Esophagus squamous epithelium (tissue), 4 donors: ENCODE data around the gene ANKRD40.

Experiments
- CTCF ChIP-seq, 6 experiments: fragments of 450-650 bp in 4 of 6; fragments of 200-600 bp in 2 of 6; sonication (generic) in 2 of 6; IDR thresholded peaks; one replicate each; pipeline ENCODE4 v1.5.1; 2016 to 2019; ENCODE audit warnings: antibody characterized with exemption in 6 of 6, mild to moderate bottlenecking in 4 of 6, moderate library complexity in 4 of 6
- POLR2A ChIP-seq, 4 donors: fragments of 450-650 bp; IDR thresholded peaks; one replicate each; pipeline ENCODE4 v1.6.1; 2017; ENCODE audit warnings: antibody characterized with exemption in 4 of 4, mild to moderate bottlenecking in 4 of 4, moderate library complexity in 3 of 4

GRCh38 chr17:50715471-50715870 is 7.8 kb upstream of the ANKRD40 start:
- no peak for TF ChIP-seq CTCF (IDR thresholded peaks at IDR 0.05)
- TF ChIP-seq POLR2A (IDR thresholded peaks at IDR 0.05), result no peak
